Mesothelial cell of epicardium (in vitro differentiated cells): Measurements from ENCODE around the gene LY6G6D. TPM values are rescaled to one million over a fixed set of nuclear protein-coding genes. Genes with fewer than 3 reads are reported as not detected.

Source experiments
- DNase-seq, 2 experiments: peaks; one replicate each; pipeline ENCODE4 v3.0.0; 2021; ENCODE audit warnings: low spot score in 2 of 2; ENCODE audit not compliant: unreplicated experiment in 2 of 2
- H3K27ac Mint-ChIP-seq: 2 replicates; pipeline ENCODE4 v1.8.0; 2021; ENCODE audit warnings: mixed read lengths
- H3K27me3 Mint-ChIP-seq: 2 replicates; pipeline ENCODE4 v1.8.0; 2021; ENCODE audit warnings: low read depth, mixed read lengths
- H3K36me3 Mint-ChIP-seq: 2 replicates; pipeline ENCODE4 v1.8.0; 2021; ENCODE audit warnings: mixed read lengths
- H3K4me1 Mint-ChIP-seq: 2 replicates; pipeline ENCODE4 v1.8.0; 2021; ENCODE audit warnings: mixed read lengths
- H3K4me3 Mint-ChIP-seq: 2 replicates; pipeline ENCODE4 v1.8.0; 2021; ENCODE audit warnings: mild to moderate bottlenecking, moderate library complexity, mixed read lengths
- H3K9me3 Mint-ChIP-seq: 2 replicates; pipeline ENCODE4 v1.8.0; 2021; ENCODE audit warnings: mixed read lengths
- total RNA-seq: library from RNA; stranded (reverse); gene quantifications from 3 replicates; pipeline ENCODE4 v1.2.1, GENCODE V29; 2021
- TF ChIP-seq, protein P1 (sequence below): fragments of 200-600 bp; sonication (generic); IDR thresholded peaks from one replicate; pipeline ENCODE4 v1.5.0; 2021; ENCODE audit warnings: antibody characterized with exemption; ENCODE audit not compliant: unreplicated experiment

Gene LY6G6D
- total RNA-seq, 1 donor from 2014 or later, result 0.67 TPM

DNA sequence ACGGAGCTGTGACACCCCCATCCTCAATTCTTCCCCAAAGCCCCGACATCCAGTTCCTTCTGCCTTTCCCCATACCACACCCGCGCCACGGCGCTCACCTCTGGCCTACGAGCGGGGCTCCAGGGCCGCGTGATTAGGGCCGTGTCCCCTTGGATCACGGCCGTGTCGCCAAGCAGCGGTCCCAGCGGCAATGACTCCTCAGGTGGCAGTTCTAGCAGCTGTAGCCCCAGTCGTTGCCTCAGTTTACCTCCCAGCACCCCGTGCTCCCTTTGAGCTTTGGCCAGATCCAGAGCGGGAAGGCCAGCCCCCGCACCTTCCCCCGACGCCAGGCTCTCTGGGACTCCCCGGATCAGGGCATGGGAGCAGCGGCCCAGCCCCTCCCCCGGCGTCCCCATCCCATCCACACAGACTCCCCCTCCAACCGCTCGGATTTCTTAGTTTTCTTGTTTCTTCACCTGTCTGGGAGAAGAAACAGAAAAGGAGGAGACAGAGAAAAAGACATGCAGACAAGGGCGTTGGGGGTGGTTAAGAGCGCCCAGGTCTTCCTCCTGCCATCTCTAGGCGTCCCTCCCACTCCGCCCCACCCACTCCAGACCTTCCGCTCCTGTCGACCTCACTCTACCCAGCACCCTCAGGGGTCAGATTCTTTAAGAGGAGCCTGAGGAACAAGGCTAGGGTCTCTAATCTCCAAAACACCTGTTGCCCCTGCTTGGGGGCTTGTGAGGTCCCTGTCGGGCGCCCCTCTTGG, 13.8 kb downstream of the LY6G6D start, which contains the start of gene DDAH2:
DDAH2 (minus strand) TSS at position 533 of the 748 bp plus-strand sequence; CDS start at position 395, 138 bp downstream.
- Mint-ChIP-seq H3K9me3 (no peaks in the 10 kb centered on the region), H3K36me3 (peaks cover 49% of the 10 kb centered on the region), H3K4me3 (peak within 1 kb of the TSS; percentile 100)

DNA sequence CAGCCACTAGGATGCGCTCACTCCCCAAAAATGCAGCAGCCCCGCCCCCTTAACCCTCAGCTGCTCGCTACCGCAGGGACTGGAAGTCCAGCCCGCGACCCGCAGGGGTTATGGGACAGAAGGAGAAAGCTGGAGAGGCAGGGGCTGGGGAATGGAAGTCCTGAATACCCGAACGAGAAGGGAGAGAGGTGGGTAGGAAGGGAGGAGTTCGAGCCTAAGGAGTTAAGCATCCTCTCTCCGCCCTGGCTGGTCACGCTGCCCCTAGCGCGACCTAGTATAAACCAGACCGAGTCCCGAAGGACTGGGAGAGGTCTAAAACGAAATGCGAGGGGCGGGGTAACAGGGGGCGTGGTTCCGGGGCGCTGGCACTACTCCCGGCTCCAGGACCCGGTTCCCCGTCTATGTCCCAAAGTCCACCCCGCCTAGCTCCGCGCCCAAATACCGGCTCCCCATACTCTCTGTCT, 14.4 kb downstream of the LY6G6D start:
- peaks cover 26% of the 10 kb centered on the region for H3K4me1 Mint-ChIP-seq
- peak overlapping the region; percentile 98 for H3K27ac Mint-ChIP-seq
- H3K36me3 Mint-ChIP-seq, result peaks cover 45% of the 10 kb centered on the region
- TF ChIP-seq, protein P1, sequence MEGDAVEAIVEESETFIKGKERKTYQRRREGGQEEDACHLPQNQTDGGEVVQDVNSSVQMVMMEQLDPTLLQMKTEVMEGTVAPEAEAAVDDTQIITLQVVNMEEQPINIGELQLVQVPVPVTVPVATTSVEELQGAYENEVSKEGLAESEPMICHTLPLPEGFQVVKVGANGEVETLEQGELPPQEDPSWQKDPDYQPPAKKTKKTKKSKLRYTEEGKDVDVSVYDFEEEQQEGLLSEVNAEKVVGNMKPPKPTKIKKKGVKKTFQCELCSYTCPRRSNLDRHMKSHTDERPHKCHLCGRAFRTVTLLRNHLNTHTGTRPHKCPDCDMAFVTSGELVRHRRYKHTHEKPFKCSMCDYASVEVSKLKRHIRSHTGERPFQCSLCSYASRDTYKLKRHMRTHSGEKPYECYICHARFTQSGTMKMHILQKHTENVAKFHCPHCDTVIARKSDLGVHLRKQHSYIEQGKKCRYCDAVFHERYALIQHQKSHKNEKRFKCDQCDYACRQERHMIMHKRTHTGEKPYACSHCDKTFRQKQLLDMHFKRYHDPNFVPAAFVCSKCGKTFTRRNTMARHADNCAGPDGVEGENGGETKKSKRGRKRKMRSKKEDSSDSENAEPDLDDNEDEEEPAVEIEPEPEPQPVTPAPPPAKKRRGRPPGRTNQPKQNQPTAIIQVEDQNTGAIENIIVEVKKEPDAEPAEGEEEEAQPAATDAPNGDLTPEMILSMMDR, result no peak
- H3K9me3 Mint-ChIP-seq, result no peaks in the 10 kb centered on the region
- peak; percentile 71 to 85 for DNase-seq
- no peaks in the 10 kb centered on the region for H3K27me3 Mint-ChIP-seq
- H3K4me3 Mint-ChIP-seq, result peak overlapping the region; percentile 100

More for the DNA sequence above, 13.8 kb downstream of the LY6G6D start, which contains the start of gene DDAH2:
- H3K27me3 Mint-ChIP-seq, result no peaks in the 10 kb centered on the region
- peak within 1 kb of the TSS; percentile 98 for H3K27ac Mint-ChIP-seq
- TF ChIP-seq, protein P1, result no peak
- DNase-seq, result no peak
- peaks cover 22% of the 10 kb centered on the region for H3K4me1 Mint-ChIP-seq

DNA sequence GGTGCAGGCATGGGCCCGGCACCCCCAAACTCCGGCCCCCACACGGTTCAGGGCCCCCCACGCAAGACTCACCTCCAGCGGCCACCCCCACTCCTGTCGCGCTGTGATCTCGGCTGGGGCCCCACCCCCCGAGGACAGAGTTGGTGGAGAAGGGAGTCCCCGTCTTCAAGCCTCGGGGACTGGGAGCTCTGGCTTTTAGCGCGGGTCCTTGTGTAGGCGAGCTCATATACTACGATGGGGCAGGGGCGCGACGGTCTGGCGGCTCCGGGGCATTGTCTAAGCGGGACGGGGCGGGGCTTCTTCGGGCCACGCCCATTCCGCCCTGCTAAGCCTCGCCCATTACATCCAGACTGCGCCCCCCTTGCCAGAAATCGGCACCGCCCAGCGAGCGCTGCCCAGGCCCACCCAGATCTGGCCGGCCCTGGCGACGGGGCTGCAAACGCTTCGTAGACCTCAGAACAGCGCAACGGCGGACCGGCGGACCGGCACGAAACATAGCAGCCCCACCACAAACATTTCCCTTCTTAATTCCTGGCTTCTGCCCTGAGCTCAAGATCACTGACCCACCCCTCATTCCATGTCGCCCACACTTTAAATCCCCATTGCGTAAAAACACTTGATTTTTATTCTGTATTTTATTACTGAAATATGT, 15.0 kb downstream of the LY6G6D start:
- TF ChIP-seq, protein P1, result no peak

DNA sequence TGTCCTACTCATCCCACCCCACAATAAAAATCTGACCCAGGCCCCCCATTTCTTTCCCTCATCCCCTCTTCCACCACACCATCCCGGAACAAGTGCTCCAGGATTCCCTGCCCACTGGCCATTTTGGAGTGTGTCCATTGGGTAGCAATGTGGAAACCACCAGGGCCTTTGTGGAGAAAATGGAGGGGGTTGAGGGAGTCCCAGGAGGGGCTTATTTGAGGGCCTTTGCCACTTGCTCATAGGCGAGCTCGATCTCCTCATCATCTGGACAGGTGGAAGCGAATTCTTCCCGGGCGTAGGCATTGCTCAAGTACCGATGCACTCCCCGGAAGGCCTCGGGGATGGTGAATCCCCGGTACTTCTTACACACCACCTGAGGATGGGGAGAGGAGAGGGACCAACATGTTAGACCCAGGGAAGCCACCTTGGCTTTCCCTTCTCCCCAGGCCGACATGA, 15.5 kb downstream of the LY6G6D start:
- H3K36me3 Mint-ChIP-seq, result peaks cover 43% of the 10 kb centered on the region
- H3K27ac Mint-ChIP-seq, result peak overlapping the region; percentile 98
- peak overlapping the region; percentile 100 for H3K4me3 Mint-ChIP-seq
- no peaks in the 10 kb centered on the region for H3K9me3 Mint-ChIP-seq
- TF ChIP-seq, protein P1, result no peak
- H3K4me1 Mint-ChIP-seq, result peaks cover 34% of the 10 kb centered on the region
- DNase-seq, result no peak
- no peaks in the 10 kb centered on the region for H3K27me3 Mint-ChIP-seq

More for the DNA sequence above, 15.0 kb downstream of the LY6G6D start:
- H3K27me3 Mint-ChIP-seq, result no peaks in the 10 kb centered on the region
- peaks cover 45% of the 10 kb centered on the region for H3K36me3 Mint-ChIP-seq
- no peaks in the 10 kb centered on the region for H3K9me3 Mint-ChIP-seq
- H3K4me1 Mint-ChIP-seq, result peaks cover 30% of the 10 kb centered on the region
- peak overlapping the region; percentile 100 for H3K4me3 Mint-ChIP-seq
- DNase-seq, result peak; percentile 89 to 92
- peak overlapping the region; percentile 98 for H3K27ac Mint-ChIP-seq

DNA sequence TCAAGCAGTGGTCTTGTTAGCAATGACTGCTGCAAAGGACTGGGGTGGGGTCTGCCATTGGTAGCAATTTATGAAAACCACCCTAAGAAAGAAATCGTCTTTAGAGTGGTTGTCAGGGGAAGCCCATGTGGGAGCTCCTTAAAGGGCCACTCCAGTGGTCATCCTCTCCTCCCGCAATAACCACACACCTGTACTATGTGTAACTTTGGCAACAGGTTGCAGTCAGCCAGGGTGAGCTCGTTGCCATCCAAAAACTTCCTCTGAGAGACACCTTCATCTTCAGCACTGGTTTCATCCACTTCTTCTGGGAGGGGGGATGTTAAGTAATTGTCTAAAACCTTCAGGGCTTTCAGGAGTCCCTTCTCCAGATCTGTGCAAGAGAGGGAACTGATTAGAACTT, 16.9 kb downstream of the LY6G6D start:
- TF ChIP-seq, protein P1, result no peak
- Mint-ChIP-seq H3K36me3 (peaks cover 30% of the 10 kb centered on the region), H3K4me3 (no peak overlapping the region), H3K27ac (no peak overlapping the region), H3K4me1 (peaks cover 46% of the 10 kb centered on the region), H3K9me3 (no peaks in the 10 kb centered on the region), H3K27me3 (no peaks in the 10 kb centered on the region)
- no peak for DNase-seq
